Activated T-cell treated with anti-CD3 and anti-CD28 coated beads, Interleukin-2, amount 50 U/mL, for 24 hours (primary cell): Measurements from ENCODE around the gene ZBTB47.

Experiments
- DNase-seq: peaks from one replicate; pipeline ENCODE4 v3.0.0-alpha.2; 2020
- H3K27ac Mint-ChIP-seq: 2 replicates; pipeline ENCODE4 v1.8.0; 2020; ENCODE audit warnings: mild to moderate bottlenecking, mixed read lengths
- H3K27me3 Mint-ChIP-seq: 2 replicates; pipeline ENCODE4 v1.8.0; 2020; ENCODE audit warnings: mixed read lengths
- H3K36me3 Mint-ChIP-seq: 2 replicates; pipeline ENCODE4 v1.8.0; 2020; ENCODE audit warnings: low read depth, mixed read lengths
- H3K4me1 Mint-ChIP-seq: 2 replicates; pipeline ENCODE4 v1.8.0; 2020; ENCODE audit warnings: low read depth, mixed read lengths
- H3K4me3 Mint-ChIP-seq: 2 replicates; pipeline ENCODE4 v1.8.0; 2020; ENCODE audit warnings: mild to moderate bottlenecking, moderate library complexity, mixed read lengths
- H3K9me3 Mint-ChIP-seq: 2 replicates; pipeline ENCODE4 v1.8.0; 2020; ENCODE audit warnings: mixed read lengths

ZBTB47 gene

GRCh38 chr3:42653560-42654330, at the start of gene ZBTB47:
TSS of gene ZBTB47 (plus strand) at chr3:42653697. CDS start at chr3:42658356, 4,659 bp downstream.
- H3K9me3 Mint-ChIP-seq = no peaks in the 10 kb centered on the region
- peak within 1 kb of the TSS; percentile 74 for H3K4me3 Mint-ChIP-seq
- peak within 1 kb of the TSS; percentile 80 for H3K27ac Mint-ChIP-seq
- peaks cover 10% of the 10 kb centered on the region for H3K36me3 Mint-ChIP-seq
- peaks cover 16% of the 10 kb centered on the region for H3K4me1 Mint-ChIP-seq
- DNase-seq = peak; percentile 40
- H3K27me3 Mint-ChIP-seq = peaks cover 3% of the 10 kb centered on the region

- Mint-ChIP-seq H3K9me3 (peaks cover 2% of the 10 kb centered on the region), H3K4me1 (peaks cover 66% of the 10 kb centered on the region), H3K36me3 (peaks cover 81% of the 10 kb centered on the region), H3K27me3 (no peaks in the 10 kb centered on the region), H3K27ac (no peak overlapping the region), H3K4me3 (no peak overlapping the region)
- no peak for DNase-seq
Observed at GRCh38 chr3:42605546-42606173, 47.8 kb upstream of the ZBTB47 start.

DNA sequence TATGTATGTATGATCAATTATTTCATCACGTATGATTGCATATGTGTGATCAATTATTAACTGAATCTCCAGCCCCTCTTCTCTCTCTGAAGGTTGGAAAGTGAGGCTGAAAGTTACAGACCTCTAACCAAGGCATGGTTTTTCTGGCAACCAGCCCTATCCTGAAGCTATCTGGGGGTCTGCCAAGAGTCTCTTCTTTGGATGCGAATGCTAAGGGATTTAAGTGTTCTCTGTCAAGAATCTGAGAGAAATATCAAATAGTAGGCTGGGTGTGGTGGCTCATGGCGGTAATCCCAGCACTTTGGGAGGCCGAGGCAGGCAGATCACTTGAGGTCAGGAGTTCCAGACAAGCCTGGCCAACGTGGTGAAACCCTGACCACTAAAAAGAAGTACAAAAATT, 44.9 kb upstream of the ZBTB47 start:
- Mint-ChIP-seq H3K4me1 (peaks cover 74% of the 10 kb centered on the region), H3K36me3 (peaks cover 78% of the 10 kb centered on the region), H3K27me3 (no peaks in the 10 kb centered on the region), H3K27ac (peak overlapping the region; percentile 24), H3K9me3 (peaks cover 2% of the 10 kb centered on the region), H3K4me3 (no peak overlapping the region)
- DNase-seq = no peak

GRCh38 chr3:42610976-42611375, 42.5 kb upstream of the ZBTB47 start:
- peaks cover 68% of the 10 kb centered on the region for H3K36me3 Mint-ChIP-seq
- no peak for DNase-seq
- no peaks in the 10 kb centered on the region for H3K9me3 Mint-ChIP-seq
- H3K4me1 Mint-ChIP-seq = peaks cover 70% of the 10 kb centered on the region
- H3K27me3 Mint-ChIP-seq = no peaks in the 10 kb centered on the region
- H3K4me3 Mint-ChIP-seq = no peak overlapping the region
- H3K27ac Mint-ChIP-seq = peak overlapping the region; percentile 67

DNA sequence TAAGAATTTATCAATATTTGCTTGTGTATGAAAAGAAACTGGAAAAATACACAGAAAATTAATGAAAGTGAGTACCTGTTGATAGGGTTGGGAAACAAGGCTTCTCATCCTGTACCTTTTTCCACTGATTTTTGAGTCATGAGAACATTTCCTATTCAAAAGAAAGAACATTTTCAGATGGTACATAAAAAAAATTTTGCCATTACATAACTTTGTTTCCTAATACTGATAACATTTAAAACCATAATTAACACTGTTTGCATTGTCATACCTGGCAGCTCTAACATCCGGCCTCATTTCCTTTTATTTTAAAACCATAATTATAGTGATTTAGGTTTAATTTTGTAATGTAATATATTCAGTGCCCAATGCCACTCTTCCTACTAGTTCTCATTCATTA, 41.3 kb upstream of the ZBTB47 start:
- H3K9me3 Mint-ChIP-seq = no peaks in the 10 kb centered on the region
- no peak for DNase-seq
- H3K36me3 Mint-ChIP-seq = peaks cover 71% of the 10 kb centered on the region
- H3K4me3 Mint-ChIP-seq = no peak overlapping the region
- no peak overlapping the region for H3K27ac Mint-ChIP-seq
- H3K27me3 Mint-ChIP-seq = no peaks in the 10 kb centered on the region
- peaks cover 74% of the 10 kb centered on the region for H3K4me1 Mint-ChIP-seq

- Mint-ChIP-seq H3K36me3 (peaks cover 69% of the 10 kb centered on the region), H3K27ac (no peak overlapping the region), H3K4me3 (no peak overlapping the region)
Observed at GRCh38 chr3:42612928-42613327, 40.6 kb upstream of the ZBTB47 start.

DNA sequence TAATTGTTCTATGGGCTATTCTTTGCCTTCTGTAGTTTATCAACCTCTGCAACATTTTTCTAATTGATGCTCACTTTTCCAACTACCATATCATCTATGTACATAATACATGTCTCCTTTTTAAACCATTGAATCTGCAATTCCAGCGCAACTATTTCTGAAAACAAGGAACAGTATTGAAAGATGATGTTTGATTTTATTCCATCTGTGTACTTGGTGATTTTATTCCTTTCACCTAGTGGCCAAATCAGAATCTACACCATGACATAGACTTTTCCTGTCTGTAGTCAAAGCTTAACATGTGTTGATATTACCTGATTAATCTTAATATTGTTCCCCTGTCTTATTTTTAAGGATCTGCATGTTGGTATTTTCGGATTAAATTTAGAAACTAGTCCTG, 40.0 kb upstream of the ZBTB47 start:
- H3K36me3 Mint-ChIP-seq = peaks cover 67% of the 10 kb centered on the region
- DNase-seq = no peak
- no peaks in the 10 kb centered on the region for H3K27me3 Mint-ChIP-seq
- H3K9me3 Mint-ChIP-seq = no peaks in the 10 kb centered on the region
- H3K4me3 Mint-ChIP-seq = no peak overlapping the region
- H3K27ac Mint-ChIP-seq = no peak overlapping the region
- H3K4me1 Mint-ChIP-seq = peaks cover 72% of the 10 kb centered on the region

More at GRCh38 chr3:42612928-42613327, 40.6 kb upstream of the ZBTB47 start:
- Mint-ChIP-seq H3K9me3 (no peaks in the 10 kb centered on the region), H3K27me3 (no peaks in the 10 kb centered on the region), H3K4me1 (peaks cover 73% of the 10 kb centered on the region)
- no peak for DNase-seq

DNA sequence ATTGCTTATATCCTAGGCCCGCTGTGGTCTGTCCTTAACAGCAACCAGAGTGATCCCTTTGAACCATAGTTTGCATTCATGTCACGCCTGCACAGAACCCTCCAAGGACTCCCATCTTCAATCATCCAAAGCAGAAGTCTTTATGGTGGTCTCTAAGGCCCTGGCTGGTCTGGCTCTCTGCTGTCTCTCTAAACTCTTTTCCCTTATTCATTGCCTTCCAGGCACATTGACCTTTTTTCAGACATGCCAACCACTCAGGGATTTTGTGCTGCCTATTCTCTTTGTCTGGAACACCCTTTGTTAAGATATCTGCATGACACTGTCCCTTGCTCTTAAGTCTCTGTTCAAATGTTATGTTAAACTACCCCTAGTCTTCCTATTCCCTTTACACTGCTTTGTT, 21.9 kb upstream of the ZBTB47 start:
- no peaks in the 10 kb centered on the region for H3K9me3 Mint-ChIP-seq
- DNase-seq = no peak
- no peaks in the 10 kb centered on the region for H3K27me3 Mint-ChIP-seq
- H3K27ac Mint-ChIP-seq = peak overlapping the region; percentile 60
- H3K4me3 Mint-ChIP-seq = no peak overlapping the region
- H3K36me3 Mint-ChIP-seq = peaks cover 72% of the 10 kb centered on the region
- H3K4me1 Mint-ChIP-seq = peaks cover 28% of the 10 kb centered on the region

DNA sequence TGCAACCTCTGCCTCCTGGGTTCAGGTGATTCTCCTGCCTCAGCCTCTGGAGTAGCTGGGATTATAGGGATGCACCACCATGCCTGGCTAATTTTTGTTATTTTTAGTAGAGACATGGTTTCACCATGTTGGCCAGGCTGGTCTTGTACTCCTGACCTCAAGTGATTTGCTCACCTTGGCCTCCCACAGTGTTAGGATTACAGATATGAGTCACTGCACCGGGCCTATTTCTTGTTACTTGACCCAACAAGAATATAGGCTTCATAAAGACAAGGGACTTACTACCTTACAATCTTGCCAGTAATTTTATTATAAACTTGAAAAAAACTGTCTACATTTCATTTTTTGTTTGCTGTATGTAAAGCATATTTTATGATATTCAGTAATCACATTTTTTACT, 21.4 kb upstream of the ZBTB47 start:
- no peak for DNase-seq
- no peaks in the 10 kb centered on the region for H3K27me3 Mint-ChIP-seq
- H3K4me1 Mint-ChIP-seq = peaks cover 27% of the 10 kb centered on the region
- H3K36me3 Mint-ChIP-seq = peaks cover 67% of the 10 kb centered on the region
- peak overlapping the region; percentile 60 for H3K27ac Mint-ChIP-seq
- no peak overlapping the region for H3K4me3 Mint-ChIP-seq
- no peaks in the 10 kb centered on the region for H3K9me3 Mint-ChIP-seq

DNA sequence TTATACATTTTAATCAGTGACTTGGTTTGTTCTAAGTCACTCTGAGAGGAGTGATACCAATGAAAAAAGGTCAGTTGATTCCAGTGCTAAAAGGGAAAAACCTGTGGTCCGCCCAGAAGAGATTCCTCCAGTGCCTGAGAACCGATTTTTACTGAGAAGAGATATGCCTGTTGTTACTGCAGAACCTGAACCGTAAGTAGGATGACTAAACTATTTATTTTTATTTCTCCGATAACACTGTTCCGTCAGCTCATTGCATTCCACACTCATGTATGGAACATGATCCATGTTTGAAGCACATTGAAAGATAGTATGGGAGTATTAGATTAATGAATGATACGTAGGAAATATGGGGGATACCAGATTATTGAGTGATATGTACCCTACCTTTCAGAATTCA, 20.0 kb upstream of the ZBTB47 start:
- Mint-ChIP-seq H3K4me1 (peaks cover 24% of the 10 kb centered on the region), H3K27ac (peak overlapping the region; percentile 1), H3K9me3 (no peaks in the 10 kb centered on the region), H3K27me3 (no peaks in the 10 kb centered on the region), H3K4me3 (no peak overlapping the region), H3K36me3 (peaks cover 55% of the 10 kb centered on the region)
- DNase-seq = no peak

DNA sequence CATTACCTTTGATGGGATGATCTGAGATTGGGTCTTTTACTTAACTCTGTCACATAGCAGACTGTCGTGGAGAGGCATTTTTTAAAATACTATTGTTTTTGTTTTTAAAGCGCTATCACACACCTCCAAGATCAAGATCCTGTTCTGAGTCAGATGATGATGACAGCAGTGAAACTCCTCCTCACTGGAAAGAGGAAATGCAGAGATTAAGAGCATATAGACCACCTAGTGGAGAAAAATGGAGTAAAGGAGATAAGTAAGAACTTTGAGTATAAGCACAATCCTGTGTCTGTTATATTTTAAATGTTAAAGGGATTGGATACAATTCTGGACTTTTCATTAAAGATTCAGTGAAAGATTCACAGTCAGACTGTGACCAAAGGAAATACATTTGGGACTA, 18.4 kb upstream of the ZBTB47 start:
- Mint-ChIP-seq H3K27me3 (no peaks in the 10 kb centered on the region), H3K36me3 (peaks cover 43% of the 10 kb centered on the region), H3K27ac (peak overlapping the region; percentile 53), H3K4me1 (peaks cover 20% of the 10 kb centered on the region), H3K4me3 (no peak overlapping the region), H3K9me3 (no peaks in the 10 kb centered on the region)
- no peak for DNase-seq

DNA sequence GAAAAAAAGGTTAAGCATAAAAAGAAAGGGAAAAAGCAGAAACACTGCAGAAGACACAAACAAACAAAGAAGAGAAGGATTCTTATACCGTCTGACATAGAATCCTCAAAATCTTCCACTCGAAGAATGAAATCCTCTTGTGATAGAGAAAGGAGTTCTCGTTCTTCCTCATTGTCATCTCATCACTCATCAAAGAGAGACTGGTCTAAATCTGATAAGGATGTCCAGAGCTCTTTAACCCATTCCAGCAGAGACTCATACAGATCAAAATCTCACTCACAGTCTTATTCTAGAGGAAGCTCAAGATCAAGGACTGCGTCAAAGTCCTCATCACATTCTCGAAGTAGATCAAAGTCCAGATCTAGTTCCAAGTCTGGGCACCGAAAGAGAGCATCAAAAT, 16.5 kb upstream of the ZBTB47 start:
- H3K27me3 Mint-ChIP-seq = no peaks in the 10 kb centered on the region
- no peaks in the 10 kb centered on the region for H3K9me3 Mint-ChIP-seq
- no peak overlapping the region for H3K4me3 Mint-ChIP-seq
- no peak for DNase-seq
- H3K4me1 Mint-ChIP-seq = peaks cover 25% of the 10 kb centered on the region
- peaks cover 26% of the 10 kb centered on the region for H3K36me3 Mint-ChIP-seq
- no peak overlapping the region for H3K27ac Mint-ChIP-seq

- H3K27me3 Mint-ChIP-seq = no peaks in the 10 kb centered on the region
Observed at GRCh38 chr3:42638339-42638842, 15.1 kb upstream of the ZBTB47 start.

DNA sequence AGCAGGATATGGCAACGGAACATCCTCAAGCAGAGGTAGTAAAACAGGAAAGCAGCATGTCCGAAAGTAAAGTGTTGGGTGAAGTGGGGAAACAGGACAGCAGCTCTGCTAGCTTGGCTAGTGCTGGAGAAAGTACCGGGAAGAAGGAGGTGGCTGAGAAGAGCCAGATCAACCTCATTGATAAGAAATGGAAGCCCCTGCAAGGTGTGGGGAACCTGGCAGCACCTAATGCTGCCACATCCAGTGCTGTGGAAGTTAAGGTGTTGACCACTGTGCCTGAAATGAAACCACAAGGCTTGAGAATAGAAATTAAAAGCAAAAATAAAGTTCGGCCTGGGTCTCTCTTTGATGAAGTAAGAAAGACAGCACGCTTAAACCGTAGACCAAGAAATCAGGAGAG, 14.3 kb upstream of the ZBTB47 start:
- no peak overlapping the region for H3K4me3 Mint-ChIP-seq
- no peaks in the 10 kb centered on the region for H3K9me3 Mint-ChIP-seq
- H3K4me1 Mint-ChIP-seq = peaks cover 23% of the 10 kb centered on the region
- peaks cover 25% of the 10 kb centered on the region for H3K36me3 Mint-ChIP-seq
- H3K27ac Mint-ChIP-seq = no peak overlapping the region
- no peaks in the 10 kb centered on the region for H3K27me3 Mint-ChIP-seq
- DNase-seq = no peak

More at GRCh38 chr3:42638339-42638842, 15.1 kb upstream of the ZBTB47 start:
- H3K36me3 Mint-ChIP-seq = peaks cover 26% of the 10 kb centered on the region
- H3K4me1 Mint-ChIP-seq = peaks cover 23% of the 10 kb centered on the region
- no peak overlapping the region for H3K4me3 Mint-ChIP-seq
- no peak for DNase-seq
- no peak overlapping the region for H3K27ac Mint-ChIP-seq
- H3K9me3 Mint-ChIP-seq = no peaks in the 10 kb centered on the region

DNA sequence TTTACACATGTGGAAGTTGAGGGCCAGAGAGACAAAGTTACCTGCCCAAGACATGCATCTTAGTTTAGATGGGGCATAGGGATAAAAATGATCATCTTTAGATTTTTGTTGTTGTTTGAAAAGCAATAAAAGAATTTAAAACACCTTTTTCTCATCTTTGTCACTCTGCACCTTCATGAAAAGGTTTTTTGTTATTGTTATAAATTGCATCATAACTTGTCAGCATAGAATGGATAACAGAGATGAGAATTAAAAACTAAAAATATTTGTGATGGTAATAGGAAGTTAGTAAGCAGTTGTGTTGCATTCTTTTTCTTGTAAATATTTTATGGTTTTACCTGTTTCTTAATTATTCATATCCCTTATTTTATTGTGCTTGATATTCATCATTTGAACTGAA, 13.4 kb upstream of the ZBTB47 start:
- Mint-ChIP-seq H3K36me3 (peaks cover 30% of the 10 kb centered on the region), H3K9me3 (no peaks in the 10 kb centered on the region), H3K4me3 (no peak overlapping the region), H3K27ac (peak overlapping the region; percentile 67), H3K4me1 (peaks cover 17% of the 10 kb centered on the region), H3K27me3 (no peaks in the 10 kb centered on the region)
- no peak for DNase-seq
